ENCODE measurements around the gene HEMGN.

DNA sequence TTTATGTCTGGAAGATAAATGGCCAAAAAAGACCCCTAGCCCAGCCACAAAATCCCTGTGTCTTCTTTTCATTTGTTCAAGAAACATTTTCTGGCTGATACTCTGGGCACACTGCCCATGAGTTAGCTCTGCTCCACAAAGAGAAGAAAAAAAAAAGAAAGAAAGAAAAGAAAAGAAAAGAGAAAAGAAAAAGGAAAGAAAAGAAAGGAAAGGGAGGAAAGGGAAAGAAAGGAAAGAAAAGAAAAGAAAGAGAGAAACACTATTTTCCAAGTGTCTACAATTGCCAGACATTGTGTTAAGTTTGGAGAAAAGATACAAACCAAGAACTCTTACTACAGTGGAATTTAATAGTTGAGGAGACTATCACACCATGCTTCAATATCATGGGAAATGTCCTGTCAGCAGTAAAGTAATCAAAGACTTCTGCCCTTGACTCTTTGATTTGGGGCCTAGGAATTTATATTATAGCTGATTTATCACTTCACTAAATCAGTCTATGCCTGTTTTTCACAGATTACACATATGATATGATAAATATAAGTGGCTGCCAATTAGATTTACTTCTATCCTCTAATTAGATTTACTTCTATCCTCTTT lies 18.7 kb downstream of the HEMGN start:
- TF ChIP-seq GATA2 (IDR thresholded peaks at IDR 0.05; ENCODE audit: low read depth, low read length) = no peak
- TF ChIP-seq GATA3 (IDR thresholded peaks at IDR 0.05; ENCODE audit: low read depth, low read length) = no peak
